ENCODE data around the gene C14orf119. TPM values are rescaled to one million over a fixed set of nuclear protein-coding genes. Genes with fewer than 3 reads are reported as not detected.

The C14orf119 gene
- total and polyA plus RNA-seq, 4 experiments from 2014 or later: 49.7 to 147 (median 67.1) TPM

GRCh38 chr14:23062002-23062401 lies 33.3 kb upstream of the C14orf119 start:
- Mint-ChIP-seq H3K36me3 (peaks cover 50 to 74% of the 10 kb centered on the region in 2 donors), H3K27me3 (no peaks in the 10 kb centered on the region), H3K9me3 (no peaks in the 10 kb centered on the region)

GRCh38 chr14:23063601-23064000 lies 31.7 kb upstream of the C14orf119 start:
- Histone ChIP-seq H3K27ac (ENCODE audit: low read depth, low read length) (no peak overlapping the region), H3K9me3 (ENCODE audit: control insufficient read depth in 1 of 2, low read length in 2 of 2) (no peaks in the 10 kb centered on the region), H3K27me3 (ENCODE audit: insufficient read depth, low read length) (no peaks in the 10 kb centered on the region), H3K4me3 (ENCODE audit: low read length in 2 of 2) (no peak overlapping the region), H3K4me1 (ENCODE audit: insufficient read depth, low read length) (peaks cover 4% of the 10 kb centered on the region), H3K36me3 (ENCODE audit: insufficient read depth, low read length) (peaks cover 74% of the 10 kb centered on the region)
- H3K4me1 Mint-ChIP-seq: peaks cover 0 to 13% (median 4%) of the 10 kb centered on the region in 4 donors
- no peak overlapping the region for H3K27ac Mint-ChIP-seq
- intact Hi-C loops (cut with micrococcal nuclease): no loop called here
- ChIA-PET CTCF (ENCODE audit: partially characterized antibody) (interaction anchor here (19.0 kb wide), 1 partner anchor 83 kb away, joined by 1070 read pairs; the partner anchor contains the start of gene AJUBA), POLR2A (ENCODE audit: partially characterized antibody) (interaction anchor here (9.4 kb wide), 1 partner anchor 77 kb away, joined by 82 read pairs; no protein-coding TSS in a partner anchor)
- H3K27me3 Mint-ChIP-seq: no peaks in the 10 kb centered on the region
- H3K36me3 Mint-ChIP-seq: peaks cover 51 to 79% of the 10 kb centered on the region in 2 donors
- no peak for DNase-seq
- peak overlapping the region in 1 of 8 donors; percentile 4 for H3K4me3 Mint-ChIP-seq
- no peaks in the 10 kb centered on the region for H3K9me3 Mint-ChIP-seq

More at GRCh38 chr14:23062002-23062401, 33.3 kb upstream of the C14orf119 start:
- ChIA-PET CTCF (ENCODE audit: partially characterized antibody) (interaction anchor here (0.6 to 19.0 kb wide), 6 partner anchors 15 to 1585 kb away, joined by 3 to 1070 read pairs (median 6); partner anchors contain the start of genes AJUBA, PRMT5, RAB2B and TOX4), POLR2A (ENCODE audit: partially characterized antibody) (interaction anchor here (1.6 to 9.4 kb wide), 2 partner anchors 76 to 89 kb away, joined by 4 to 82 read pairs; no protein-coding TSS in a partner anchor)
- Histone ChIP-seq H3K27ac (ENCODE audit: low read depth, low read length) (no peak overlapping the region), H3K4me1 (ENCODE audit: insufficient read depth, low read length) (peaks cover 7% of the 10 kb centered on the region), H3K4me3 (ENCODE audit: low read length in 2 of 2) (no peak overlapping the region), H3K36me3 (ENCODE audit: insufficient read depth, low read length) (peaks cover 60% of the 10 kb centered on the region), H3K27me3 (ENCODE audit: insufficient read depth, low read length) (no peaks in the 10 kb centered on the region), H3K9me3 (ENCODE audit: control insufficient read depth in 1 of 2, low read length in 2 of 2) (no peaks in the 10 kb centered on the region)
- no peak for DNase-seq
- intact Hi-C loops (cut with micrococcal nuclease): no loop called here
- Mint-ChIP-seq H3K4me1 (peaks cover 5 to 13% (median 7%) of the 10 kb centered on the region in 4 donors), H3K4me3 (no peak overlapping the region), H3K27ac (peak overlapping the region in 1 of 7 donors; percentile 12)

GRCh38 chr14:23066368-23066767 lies 28.9 kb upstream of the C14orf119 start:
- POLR2A ChIA-PET (ENCODE audit: partially characterized antibody): no interaction called here
- Mint-ChIP-seq H3K27me3 (no peaks in the 10 kb centered on the region), H3K36me3 (peaks cover 41 to 73% of the 10 kb centered on the region in 2 donors), H3K9me3 (no peaks in the 10 kb centered on the region), H3K4me3 (no peak overlapping the region), H3K27ac (peak overlapping the region in 1 of 7 donors; percentile 12), H3K4me1 (peaks cover 13 to 33% (median 21%) of the 10 kb centered on the region in 4 donors)
- no peaks in the 10 kb centered on the region for H3K9me3 ChIP-seq (ENCODE audit: control insufficient read depth in 1 of 2, low read length in 2 of 2)
- intact Hi-C loops (cut with micrococcal nuclease): no loop called here
- peaks cover 18% of the 10 kb centered on the region for H3K4me1 ChIP-seq (ENCODE audit: insufficient read depth, low read length)
- no peak for DNase-seq
- no peaks in the 10 kb centered on the region for H3K27me3 ChIP-seq (ENCODE audit: insufficient read depth, low read length)
- H3K36me3 ChIP-seq (ENCODE audit: insufficient read depth, low read length): peaks cover 59% of the 10 kb centered on the region
- CTCF ChIA-PET (ENCODE audit: partially characterized antibody): interaction anchor here (0.9 to 19.0 kb wide), 6 partner anchors 9 to 495 kb away, joined by 3 to 1070 read pairs (median 3); partner anchors contain the start of gene AJUBA
- no peak overlapping the region for H3K4me3 ChIP-seq (ENCODE audit: low read length in 2 of 2)
- no peak overlapping the region for H3K27ac ChIP-seq (ENCODE audit: low read depth, low read length)

- no peak overlapping the region for H3K4me3 Mint-ChIP-seq
- no peaks in the 10 kb centered on the region for H3K9me3 Mint-ChIP-seq
- no peaks in the 10 kb centered on the region for H3K27me3 ChIP-seq (ENCODE audit: insufficient read depth, low read length)
- CTCF ChIA-PET (ENCODE audit: partially characterized antibody): interaction anchor here (1.0 to 19.0 kb wide), 11 partner anchors 8 to 496 kb away, joined by 3 to 1070 read pairs (median 13); partner anchors contain the start of genes AJUBA and CDH24
- H3K27ac ChIP-seq (ENCODE audit: low read depth, low read length): no peak overlapping the region
- H3K4me3 ChIP-seq (ENCODE audit: low read length in 2 of 2): no peak overlapping the region
- no peak overlapping the region for H3K27ac Mint-ChIP-seq
- no peak for DNase-seq
- peaks cover 19 to 40% (median 28%) of the 10 kb centered on the region in 4 donors for H3K4me1 Mint-ChIP-seq
- peaks cover 25% of the 10 kb centered on the region for H3K4me1 ChIP-seq (ENCODE audit: insufficient read depth, low read length)
- no peaks in the 10 kb centered on the region for H3K9me3 ChIP-seq (ENCODE audit: control insufficient read depth in 1 of 2, low read length in 2 of 2)
- H3K36me3 Mint-ChIP-seq: peaks cover 40 to 76% of the 10 kb centered on the region in 2 donors
- peaks cover 58% of the 10 kb centered on the region for H3K36me3 ChIP-seq (ENCODE audit: insufficient read depth, low read length)
- POLR2A ChIA-PET (ENCODE audit: partially characterized antibody): interaction anchor here (0.8 to 2.2 kb wide), 3 partner anchors 8 to 60 kb away, joined by 5 to 37 read pairs (median 16); partner anchors contain the start of genes ACIN1 and C14orf119
- intact Hi-C loops (cut with micrococcal nuclease): no loop called here
- H3K27me3 Mint-ChIP-seq: no peaks in the 10 kb centered on the region
Observed at GRCh38 chr14:23066855-23067744, 28.2 kb upstream of the C14orf119 start.

- intact Hi-C loops (cut with micrococcal nuclease): loop anchor here (2.0 kb wide), 2 partner anchors 53 to 313 kb away; no protein-coding TSS in a partner anchor
- Mint-ChIP-seq H3K4me3 (peak overlapping the region in 1 of 8 donors; percentile 74), H3K27me3 (no peaks in the 10 kb centered on the region), H3K27ac (peak overlapping the region in 3 of 7 donors; percentile 83 to 89 (median 87)), H3K36me3 (peaks cover 33 to 75% of the 10 kb centered on the region in 2 donors), H3K4me1 (peaks cover 19 to 44% (median 32%) of the 10 kb centered on the region in 4 donors), H3K9me3 (no peaks in the 10 kb centered on the region)
- H3K9me3 ChIP-seq (ENCODE audit: control insufficient read depth in 1 of 2, low read length in 2 of 2): no peaks in the 10 kb centered on the region
- H3K4me1 ChIP-seq (ENCODE audit: insufficient read depth, low read length): peaks cover 28% of the 10 kb centered on the region
- H3K36me3 ChIP-seq (ENCODE audit: insufficient read depth, low read length): peaks cover 58% of the 10 kb centered on the region
- DNase-seq: no peak
- H3K27me3 ChIP-seq (ENCODE audit: insufficient read depth, low read length): no peaks in the 10 kb centered on the region
- H3K4me3 ChIP-seq (ENCODE audit: low read length in 2 of 2): no peak overlapping the region
- no peak overlapping the region for H3K27ac ChIP-seq (ENCODE audit: low read depth, low read length)
- POLR2A ChIA-PET (ENCODE audit: partially characterized antibody): interaction anchor here (0.8 to 2.2 kb wide), 11 partner anchors 9 to 302 kb away, joined by 3 to 37 read pairs (median 5); partner anchors contain the start of genes ACIN1, AJUBA, C14orf119 and OXA1L
- CTCF ChIA-PET (ENCODE audit: partially characterized antibody): interaction anchor here (0.7 to 19.0 kb wide), 62 partner anchors 9 to 913 kb away, joined by 3 to 1070 read pairs (median 4); partner anchors contain the start of genes ACIN1, AJUBA, C14orf119 and CDH24
Observed at GRCh38 chr14:23067847-23068788, 27.2 kb upstream of the C14orf119 start.

- intact Hi-C loops (cut with micrococcal nuclease): loop anchor here (1.0 to 2.0 kb wide), 6 partner anchors 8 to 312 kb away; partner anchors contain the start of genes ACIN1 and C14orf119
- peak overlapping the region in 7 of 8 donors; percentile 34 to 74 (median 61) for H3K4me3 Mint-ChIP-seq
- CTCF ChIA-PET (ENCODE audit: partially characterized antibody): interaction anchor here (0.7 to 19.0 kb wide), 62 partner anchors 10 to 913 kb away, joined by 3 to 1070 read pairs (median 4); partner anchors contain the start of genes ACIN1, AJUBA, C14orf119 and CDH24
- H3K9me3 ChIP-seq (ENCODE audit: control insufficient read depth in 1 of 2, low read length in 2 of 2): no peaks in the 10 kb centered on the region
- H3K27me3 ChIP-seq (ENCODE audit: insufficient read depth, low read length): no peaks in the 10 kb centered on the region
- H3K4me1 ChIP-seq (ENCODE audit: insufficient read depth, low read length): peaks cover 28% of the 10 kb centered on the region
- H3K27me3 Mint-ChIP-seq: no peaks in the 10 kb centered on the region
- H3K36me3 ChIP-seq (ENCODE audit: insufficient read depth, low read length): peaks cover 50% of the 10 kb centered on the region
- H3K4me3 ChIP-seq (ENCODE audit: low read length in 2 of 2): no peak overlapping the region
- no peak overlapping the region for H3K27ac ChIP-seq (ENCODE audit: low read depth, low read length)
- peaks cover 27 to 68% of the 10 kb centered on the region in 2 donors for H3K36me3 Mint-ChIP-seq
- H3K9me3 Mint-ChIP-seq: no peaks in the 10 kb centered on the region
- peak; percentile 77 to 81 (median 78) for DNase-seq
- H3K27ac Mint-ChIP-seq: peak overlapping the region; percentile 34 to 93 (median 87)
- POLR2A ChIA-PET (ENCODE audit: partially characterized antibody): interaction anchor here (0.8 to 2.2 kb wide), 12 partner anchors 8 to 303 kb away, joined by 3 to 37 read pairs (median 4); partner anchors contain the start of genes ACIN1, AJUBA, C14orf119 and OXA1L
- peaks cover 19 to 41% (median 32%) of the 10 kb centered on the region in 4 donors for H3K4me1 Mint-ChIP-seq
Observed at GRCh38 chr14:23068789-23069412, 26.4 kb upstream of the C14orf119 start.

Measured in CD4-positive, alpha-beta memory T cell (primary cell).